ENCODE data around the gene ZBTB16.

ZBTB16 gene

DNA sequence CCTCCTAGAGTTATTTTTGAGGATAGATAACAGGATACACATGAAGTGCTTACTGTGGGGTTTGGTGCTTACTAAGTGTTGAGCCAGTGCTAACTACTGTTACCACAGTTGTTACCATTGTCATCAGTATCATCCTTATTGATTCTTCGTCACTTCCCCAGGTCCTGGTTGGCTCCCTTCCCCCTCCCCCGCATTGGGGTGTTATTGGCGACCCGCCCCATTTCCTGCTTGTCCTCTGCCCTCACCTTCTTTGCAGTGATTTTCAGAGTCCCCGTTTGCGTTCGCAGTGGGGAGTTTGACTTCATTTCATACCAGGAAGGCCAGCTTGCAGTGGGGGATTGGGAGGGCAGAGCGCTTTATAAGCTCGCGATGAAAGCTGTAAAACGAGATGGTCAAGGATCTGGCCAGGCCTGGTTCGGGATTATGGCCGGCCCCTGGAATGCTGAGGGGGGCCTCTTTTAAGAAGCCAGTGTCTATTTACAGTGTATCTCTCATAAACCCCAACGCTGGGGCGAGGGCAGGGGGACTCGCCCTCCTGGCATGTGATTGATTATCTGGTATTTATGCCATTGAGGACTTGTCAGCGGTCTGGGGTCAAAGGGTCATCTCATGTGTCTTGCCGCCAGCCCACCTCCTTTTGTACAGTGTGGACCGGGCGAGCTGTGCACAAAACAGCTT, 152.1 kb downstream of the ZBTB16 start:
- no peak for DNase-seq (ENCODE audit: low read depth in 2 of 2)

- DNase-seq (ENCODE audit: low read depth in 2 of 2): no peak
Observed at GRCh38 chr11:114213622-114214021, 154.1 kb downstream of the ZBTB16 start.

DNA sequence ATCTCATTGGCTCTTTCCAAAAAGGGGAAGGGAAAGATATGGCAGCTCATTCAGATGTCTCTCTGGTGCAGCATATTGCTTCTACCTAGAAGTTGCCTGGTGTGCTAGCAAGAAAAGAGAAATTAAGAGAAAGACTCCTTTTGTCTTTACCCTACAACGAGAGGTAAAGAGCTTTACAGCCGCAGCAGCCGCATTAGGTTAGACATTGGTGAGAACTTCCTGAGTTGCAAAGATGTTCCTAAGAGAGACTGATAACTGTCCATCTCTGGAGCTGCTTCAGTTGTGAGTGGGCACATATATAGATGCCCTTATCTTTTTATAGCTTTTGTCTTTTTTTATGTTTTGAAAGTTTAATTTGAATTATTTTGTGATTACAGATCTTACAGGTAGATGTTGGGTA, 155.9 kb downstream of the ZBTB16 start:
- DNase-seq (ENCODE audit: low read depth in 2 of 2): no peak

- no peak for DNase-seq (ENCODE audit: low read depth in 2 of 2)
Observed at GRCh38 chr11:114215871-114216795, 156.6 kb downstream of the ZBTB16 start.

DNA sequence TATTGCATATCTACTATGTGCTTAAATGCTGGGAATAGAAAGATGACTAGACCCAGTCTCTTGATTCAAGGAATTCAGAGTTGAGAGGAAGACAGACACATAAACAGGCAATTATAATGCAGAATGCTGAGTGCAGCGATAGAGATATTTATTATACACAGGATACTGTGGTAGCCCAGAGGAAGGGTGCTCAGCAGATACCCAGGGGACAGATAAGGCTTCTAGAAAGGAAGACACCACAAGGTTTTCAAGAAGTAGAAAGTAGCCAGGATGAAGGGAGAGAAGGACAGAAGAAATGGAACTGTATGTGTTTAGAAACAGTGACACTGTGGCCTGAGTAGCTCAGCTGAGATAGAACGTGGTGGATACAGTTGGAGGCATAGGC, 157.3 kb downstream of the ZBTB16 start:
- DNase-seq (ENCODE audit: low read depth in 2 of 2): no peak

DNA sequence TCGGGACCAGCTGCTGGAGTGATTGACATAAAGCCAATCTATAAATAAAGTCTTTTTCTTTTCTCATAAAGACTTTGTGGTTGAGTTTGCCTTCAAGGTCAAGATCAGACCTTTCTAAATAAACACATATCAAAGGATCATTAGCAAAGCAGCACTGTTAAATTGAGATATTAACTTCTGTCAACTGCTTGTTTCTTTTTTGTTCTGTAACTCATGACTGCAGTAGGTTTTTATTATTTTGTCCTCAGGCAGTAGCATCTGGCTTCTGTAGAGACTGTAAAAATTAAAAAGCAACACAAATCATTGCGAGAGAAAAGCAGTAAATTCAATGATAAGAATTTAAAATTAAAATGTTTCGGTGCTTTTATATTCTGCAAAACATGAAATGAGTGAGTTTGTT, 159.0 kb downstream of the ZBTB16 start:
- DNase-seq (ENCODE audit: low read depth in 2 of 2): no peak

- no peak for DNase-seq (ENCODE audit: low read depth in 2 of 2)
Observed at GRCh38 chr11:114219559-114220349, 160.2 kb downstream of the ZBTB16 start.

- DNase-seq (ENCODE audit: low read depth in 2 of 2): no peak
Observed at GRCh38 chr11:114221037-114221436, 161.5 kb downstream of the ZBTB16 start.

DNA sequence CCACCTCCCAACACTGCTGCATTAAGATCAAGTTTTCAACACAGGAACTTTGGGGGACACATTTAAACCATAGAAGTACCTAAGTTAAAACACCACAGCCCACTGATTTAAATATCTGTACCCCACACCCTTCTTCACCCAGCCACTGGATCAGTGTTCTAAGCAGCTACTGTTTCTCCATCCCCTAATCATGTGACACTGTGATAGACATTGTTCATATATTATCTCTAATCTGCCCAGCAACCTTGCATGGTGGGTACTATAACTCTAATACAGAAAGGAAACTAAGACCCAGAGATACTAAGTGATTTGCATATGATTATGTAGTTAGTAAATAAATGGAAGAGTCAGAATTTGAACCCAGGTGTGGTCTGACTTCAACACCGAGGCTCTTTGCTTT, 166.2 kb downstream of the ZBTB16 start:
- no peak for DNase-seq (ENCODE audit: low read depth in 2 of 2)

GRCh38 chr11:114226356-114226755, 166.8 kb downstream of the ZBTB16 start:
- no peak for DNase-seq (ENCODE audit: low read depth in 2 of 2)

- DNase-seq (ENCODE audit: low read depth in 2 of 2): no peak
Observed at GRCh38 chr11:114228435-114229411, 169.2 kb downstream of the ZBTB16 start.

DNA sequence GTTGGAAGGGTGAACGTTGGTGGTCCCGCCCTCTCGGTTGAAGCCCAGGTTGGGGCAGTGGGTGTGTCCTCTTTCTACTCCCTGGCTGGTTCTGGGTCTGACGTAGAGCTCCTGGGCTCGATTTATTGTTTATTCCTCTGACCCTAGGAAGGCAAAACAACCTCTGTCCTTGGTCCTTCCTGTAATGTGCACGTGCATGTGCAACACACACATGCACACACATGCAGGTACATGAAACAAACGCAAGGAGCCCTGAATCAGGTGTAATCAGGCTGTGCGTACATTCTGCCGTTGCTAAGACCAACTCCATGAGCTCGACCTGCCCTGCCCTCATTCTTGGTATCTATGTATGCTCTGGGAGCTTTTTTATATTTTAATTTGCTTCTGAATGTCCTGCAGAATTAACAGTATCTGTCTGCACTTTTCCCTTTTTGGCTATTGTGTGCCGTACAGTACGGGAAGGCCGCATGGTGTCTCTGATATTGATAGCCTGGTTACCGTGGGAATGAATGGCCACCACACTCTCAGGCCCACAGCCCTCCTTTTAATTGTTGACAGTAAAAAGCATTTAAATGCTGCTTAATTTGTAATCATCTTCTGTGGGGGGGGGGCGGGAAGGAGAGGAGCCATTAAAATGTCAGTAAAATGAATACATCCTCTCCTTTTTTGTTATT, 170.7 kb downstream of the ZBTB16 start:
- no peak for DNase-seq (ENCODE audit: low read depth in 2 of 2)

GRCh38 chr11:114232400-114233059, 173.0 kb downstream of the ZBTB16 start:
- DNase-seq (ENCODE audit: low read depth in 2 of 2): no peak

GRCh38 chr11:114233755-114234154, 174.2 kb downstream of the ZBTB16 start:
- no peak for DNase-seq (ENCODE audit: low read depth in 2 of 2)

DNA sequence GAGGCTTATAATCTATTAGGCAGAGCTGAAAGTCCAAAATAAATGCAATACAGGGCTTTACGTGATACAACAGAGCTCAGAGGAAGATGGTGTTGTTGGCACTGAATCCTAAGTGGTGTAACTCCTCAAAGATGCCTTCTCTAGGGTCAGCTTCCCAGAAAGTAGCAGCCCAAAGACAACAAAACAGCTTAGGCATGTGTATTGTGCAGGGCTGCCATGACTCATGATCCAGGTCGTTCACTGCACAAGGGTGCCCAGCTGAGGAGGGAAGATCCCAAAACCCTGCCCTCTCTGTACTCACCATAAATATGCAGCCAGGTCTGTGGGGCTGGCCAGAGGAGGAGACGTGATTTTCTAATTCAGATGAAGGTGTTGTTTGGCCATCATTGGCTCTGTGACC, 177.3 kb downstream of the ZBTB16 start:
- DNase-seq (ENCODE audit: low read depth in 2 of 2): no peak

DNA sequence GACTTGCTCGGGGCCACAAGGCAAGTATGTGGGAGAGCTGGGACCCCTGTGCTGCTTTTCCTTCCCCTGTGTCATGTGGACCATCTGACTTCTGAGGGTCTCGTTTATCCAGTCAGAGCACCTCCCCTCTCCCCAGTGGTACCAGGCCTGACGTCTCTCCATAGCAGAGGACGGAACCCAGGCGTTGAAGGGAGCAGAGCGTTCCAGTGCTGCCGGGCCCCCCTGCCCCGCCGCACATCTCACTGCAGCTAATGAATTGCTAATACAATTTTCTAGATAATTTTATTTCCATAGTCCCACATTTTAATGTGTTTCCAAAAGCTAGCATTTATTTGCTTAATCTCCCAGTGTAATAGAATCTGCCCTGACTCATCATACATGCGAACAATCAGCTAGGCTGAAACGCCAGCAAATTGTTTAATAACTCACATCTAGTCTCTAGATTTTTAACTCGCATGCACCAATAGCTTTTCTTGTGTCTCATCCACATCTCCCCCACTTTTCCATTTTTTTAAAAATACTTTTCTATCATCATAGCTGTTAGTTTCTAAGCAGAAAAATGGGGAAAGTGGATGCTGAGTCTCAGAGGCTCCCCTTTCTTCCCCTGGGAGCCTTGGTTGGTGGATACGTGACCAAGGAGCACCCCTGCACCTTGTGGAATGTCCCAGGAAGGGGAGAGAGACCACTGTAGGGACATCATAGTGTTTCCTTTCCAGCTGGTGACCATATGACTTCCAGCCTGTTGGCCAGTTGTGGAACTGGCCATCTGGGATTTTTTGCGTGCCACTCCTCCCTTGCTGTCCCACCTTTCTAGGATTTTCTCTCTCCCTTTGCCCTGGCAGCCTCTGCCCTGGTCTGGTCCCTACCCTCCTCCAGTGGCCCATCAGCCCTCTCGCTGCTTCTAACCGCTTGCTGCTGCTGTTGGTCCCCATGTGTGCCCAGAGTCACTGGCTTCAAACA, 178.1 kb downstream of the ZBTB16 start:
- DNase-seq (ENCODE audit: low read depth in 2 of 2): no peak

- no peak for DNase-seq (ENCODE audit: low read depth in 2 of 2)
Observed at GRCh38 chr11:114239753-114240161, 180.2 kb downstream of the ZBTB16 start.

- no peak for DNase-seq (ENCODE audit: low read depth in 2 of 2)
Observed at GRCh38 chr11:114242032-114242431, 182.5 kb downstream of the ZBTB16 start.
